TTC549 (cell line): ENCODE measurements around the gene SLC8A1.

Experiments
- FAIRE-seq: peaks from 2 replicates; lab custom pipeline; 2012; peaks lifted over from hg19 to GRCh38; lab: Jason Lieb, UNC

Gene SLC8A1

GRCh38 chr2:40451918-40452605, at the start of gene SLC8A1:
SLC8A1 (minus strand) TSS chr2:40452090.
- no peak for FAIRE-seq

GRCh38 chr2:40499437-40499836, 47.5 kb upstream of the SLC8A1 start:
- no peak for FAIRE-seq

GRCh38 chr2:40497251-40497859, 45.5 kb upstream of the SLC8A1 start:
- no peak for FAIRE-seq

GRCh38 chr2:40489678-40489960, 37.7 kb upstream of the SLC8A1 start:
- no peak for FAIRE-seq

GRCh38 chr2:40488927-40489677, 37.2 kb upstream of the SLC8A1 start:
- no peak for FAIRE-seq

GRCh38 chr2:40488101-40488601, 36.3 kb upstream of the SLC8A1 start:
- FAIRE-seq = peak; percentile 85

- no peak for FAIRE-seq
Measured at GRCh38 chr2:40487602-40488001, 35.7 kb upstream of the SLC8A1 start.

GRCh38 chr2:40485854-40486253, 34.0 kb upstream of the SLC8A1 start:
- FAIRE-seq = no peak

- FAIRE-seq = no peak
Measured at GRCh38 chr2:40485318-40485717, 33.4 kb upstream of the SLC8A1 start.

GRCh38 chr2:40483549-40484243, 31.8 kb upstream of the SLC8A1 start:
- no peak for FAIRE-seq

GRCh38 chr2:40480596-40480995, 28.7 kb upstream of the SLC8A1 start:
- FAIRE-seq = no peak

- no peak for FAIRE-seq
Measured at GRCh38 chr2:40480073-40480472, 28.2 kb upstream of the SLC8A1 start.

- FAIRE-seq = no peak
Measured at GRCh38 chr2:40477361-40477760, 25.5 kb upstream of the SLC8A1 start.

- FAIRE-seq = no peak
Measured at GRCh38 chr2:40476436-40476835, 24.5 kb upstream of the SLC8A1 start.

- no peak for FAIRE-seq
Measured at GRCh38 chr2:40474306-40474705, 22.4 kb upstream of the SLC8A1 start.

- no peak for FAIRE-seq
Measured at GRCh38 chr2:40471866-40472265, 20.0 kb upstream of the SLC8A1 start.

- FAIRE-seq = no peak
Measured at GRCh38 chr2:40470822-40471813, 19.2 kb upstream of the SLC8A1 start.

GRCh38 chr2:40466935-40467572, 15.2 kb upstream of the SLC8A1 start:
- FAIRE-seq = no peak

GRCh38 chr2:40466332-40466906, 14.5 kb upstream of the SLC8A1 start:
- no peak for FAIRE-seq

- FAIRE-seq = no peak
Measured at GRCh38 chr2:40463112-40463511, 11.2 kb upstream of the SLC8A1 start.
